ENCODE results near the gene MEX3A. TPM values are rescaled to one million over a fixed set of nuclear protein-coding genes. Genes with fewer than 3 reads are reported as not detected.
A peak's percentile ranks its signal among the peaks of the same experiment; 100 is the strongest.

Gene MEX3A
- 63.9 TPM for total RNA-seq (ENCODE audit: unreplicated experiment)
- long read RNA-seq, partial matches to known transcripts, result 0 of 3 reads
- long read RNA-seq, other reads (novel, unspliced or antisense), result 3 of 3 reads

GRCh38 chr1:156082309-156083091, at the start of gene MEX3A:
Gene MEX3A (minus strand): TSS chr1:156082465. CDS start chr1:156081998, 467 bp downstream.
- DNase-seq (ENCODE audit: low spot score), result peak; percentile 93
- Mint-ChIP-seq H3K27ac (ENCODE audit: unreplicated experiment) (peak within 1 kb of the TSS; percentile 93), H3K36me3 (ENCODE audit: low read depth, unreplicated experiment) (peaks cover 17% of the 10 kb centered on the region), H3K4me1 (ENCODE audit: unreplicated experiment) (peaks cover 65% of the 10 kb centered on the region), H3K27me3 (ENCODE audit: unreplicated experiment) (peaks cover 19% of the 10 kb centered on the region), H3K9me3 (ENCODE audit: unreplicated experiment) (no peaks in the 10 kb centered on the region), H3K4me3 (ENCODE audit: unreplicated experiment) (peak within 1 kb of the TSS; percentile 99)
- TF ChIP-seq, protein P1, sequence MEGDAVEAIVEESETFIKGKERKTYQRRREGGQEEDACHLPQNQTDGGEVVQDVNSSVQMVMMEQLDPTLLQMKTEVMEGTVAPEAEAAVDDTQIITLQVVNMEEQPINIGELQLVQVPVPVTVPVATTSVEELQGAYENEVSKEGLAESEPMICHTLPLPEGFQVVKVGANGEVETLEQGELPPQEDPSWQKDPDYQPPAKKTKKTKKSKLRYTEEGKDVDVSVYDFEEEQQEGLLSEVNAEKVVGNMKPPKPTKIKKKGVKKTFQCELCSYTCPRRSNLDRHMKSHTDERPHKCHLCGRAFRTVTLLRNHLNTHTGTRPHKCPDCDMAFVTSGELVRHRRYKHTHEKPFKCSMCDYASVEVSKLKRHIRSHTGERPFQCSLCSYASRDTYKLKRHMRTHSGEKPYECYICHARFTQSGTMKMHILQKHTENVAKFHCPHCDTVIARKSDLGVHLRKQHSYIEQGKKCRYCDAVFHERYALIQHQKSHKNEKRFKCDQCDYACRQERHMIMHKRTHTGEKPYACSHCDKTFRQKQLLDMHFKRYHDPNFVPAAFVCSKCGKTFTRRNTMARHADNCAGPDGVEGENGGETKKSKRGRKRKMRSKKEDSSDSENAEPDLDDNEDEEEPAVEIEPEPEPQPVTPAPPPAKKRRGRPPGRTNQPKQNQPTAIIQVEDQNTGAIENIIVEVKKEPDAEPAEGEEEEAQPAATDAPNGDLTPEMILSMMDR (IDR thresholded peaks at IDR 0.05; ENCODE audit: unreplicated experiment), result no peak

DNA sequence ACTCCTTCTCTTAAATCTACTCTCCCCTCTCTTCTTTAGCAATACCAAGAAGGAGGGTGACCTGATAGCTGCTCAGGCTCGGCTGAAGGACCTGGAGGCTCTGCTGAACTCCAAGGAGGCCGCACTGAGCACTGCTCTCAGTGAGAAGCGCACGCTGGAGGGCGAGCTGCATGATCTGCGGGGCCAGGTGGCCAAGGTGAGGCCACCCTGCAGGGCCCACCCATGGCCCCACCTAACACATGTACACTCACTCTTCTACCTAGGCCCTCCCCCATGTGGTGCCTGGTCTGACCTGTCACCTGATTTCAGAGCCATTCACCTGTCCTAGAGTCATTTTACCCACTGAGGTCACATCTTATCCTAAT, 48.3 kb upstream of the MEX3A start:
- H3K4me3 Mint-ChIP-seq (ENCODE audit: unreplicated experiment), result no peak overlapping the region

DNA sequence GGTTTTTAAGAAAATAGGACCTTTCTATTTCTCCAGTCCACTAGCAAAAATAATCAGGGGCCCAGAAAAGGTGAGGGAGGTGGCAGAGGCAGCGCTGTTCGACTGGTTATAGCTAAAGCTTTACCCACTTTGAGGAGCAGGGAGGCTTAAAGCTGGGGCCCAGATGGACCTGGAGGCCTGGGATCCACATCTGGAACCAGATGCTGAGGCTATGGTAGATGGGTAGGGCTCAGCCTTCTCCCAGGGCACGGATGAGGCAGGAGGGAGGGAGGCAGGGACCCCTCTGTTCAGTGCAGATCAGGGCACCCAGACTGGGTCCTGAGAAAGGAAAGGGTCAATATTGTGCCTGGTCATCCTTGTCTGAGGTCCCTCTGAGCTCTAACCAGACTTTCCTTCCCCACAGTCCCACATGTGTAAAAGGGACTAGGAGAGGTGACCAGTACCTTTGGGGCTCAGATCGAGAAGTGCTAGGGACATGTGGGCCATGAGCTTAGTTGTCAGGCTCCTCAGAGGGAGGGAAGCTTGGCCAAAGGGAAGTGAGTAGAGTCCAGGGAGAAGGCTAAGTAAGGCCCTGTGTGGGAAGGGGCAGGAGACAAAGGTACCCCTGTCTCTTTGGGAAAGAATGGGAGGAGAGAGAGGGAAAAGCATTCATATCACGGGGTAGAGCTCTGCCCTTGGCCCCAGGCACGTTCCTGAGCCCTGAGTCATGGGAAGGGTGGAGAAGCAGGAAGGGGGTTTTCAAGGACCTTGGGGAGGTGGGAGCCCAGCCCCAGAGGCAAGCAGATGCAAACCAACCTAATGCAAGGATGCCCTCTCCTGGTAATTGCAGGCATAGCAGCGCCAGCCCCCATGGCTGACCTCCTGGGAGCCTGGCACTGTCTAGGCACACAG, 47.7 kb upstream of the MEX3A start:
- TF ChIP-seq, protein P1 (IDR thresholded peaks at IDR 0.05; ENCODE audit: unreplicated experiment), result peak; percentile 85
- H3K4me1 Mint-ChIP-seq (ENCODE audit: unreplicated experiment), result peaks cover 25% of the 10 kb centered on the region
- H3K27ac Mint-ChIP-seq (ENCODE audit: unreplicated experiment), result peak overlapping the region; percentile 98
- peak; percentile 86 for DNase-seq (ENCODE audit: low spot score)
- no peaks in the 10 kb centered on the region for H3K9me3 Mint-ChIP-seq (ENCODE audit: unreplicated experiment)
- no peaks in the 10 kb centered on the region for H3K36me3 Mint-ChIP-seq (ENCODE audit: low read depth, unreplicated experiment)
- peaks cover 10% of the 10 kb centered on the region for H3K27me3 Mint-ChIP-seq (ENCODE audit: unreplicated experiment)
- peak overlapping the region; percentile 65 for H3K4me3 Mint-ChIP-seq (ENCODE audit: unreplicated experiment)

More for the DNA sequence above, 48.3 kb upstream of the MEX3A start:
- Mint-ChIP-seq H3K9me3 (ENCODE audit: unreplicated experiment) (no peaks in the 10 kb centered on the region), H3K27me3 (ENCODE audit: unreplicated experiment) (peaks cover 10% of the 10 kb centered on the region), H3K27ac (ENCODE audit: unreplicated experiment) (no peak overlapping the region), H3K4me1 (ENCODE audit: unreplicated experiment) (peaks cover 21% of the 10 kb centered on the region), H3K36me3 (ENCODE audit: low read depth, unreplicated experiment) (peaks cover 3% of the 10 kb centered on the region)
- DNase-seq (ENCODE audit: low spot score), result no peak
- TF ChIP-seq, protein P1 (IDR thresholded peaks at IDR 0.05; ENCODE audit: unreplicated experiment), result peak; percentile 56

DNA sequence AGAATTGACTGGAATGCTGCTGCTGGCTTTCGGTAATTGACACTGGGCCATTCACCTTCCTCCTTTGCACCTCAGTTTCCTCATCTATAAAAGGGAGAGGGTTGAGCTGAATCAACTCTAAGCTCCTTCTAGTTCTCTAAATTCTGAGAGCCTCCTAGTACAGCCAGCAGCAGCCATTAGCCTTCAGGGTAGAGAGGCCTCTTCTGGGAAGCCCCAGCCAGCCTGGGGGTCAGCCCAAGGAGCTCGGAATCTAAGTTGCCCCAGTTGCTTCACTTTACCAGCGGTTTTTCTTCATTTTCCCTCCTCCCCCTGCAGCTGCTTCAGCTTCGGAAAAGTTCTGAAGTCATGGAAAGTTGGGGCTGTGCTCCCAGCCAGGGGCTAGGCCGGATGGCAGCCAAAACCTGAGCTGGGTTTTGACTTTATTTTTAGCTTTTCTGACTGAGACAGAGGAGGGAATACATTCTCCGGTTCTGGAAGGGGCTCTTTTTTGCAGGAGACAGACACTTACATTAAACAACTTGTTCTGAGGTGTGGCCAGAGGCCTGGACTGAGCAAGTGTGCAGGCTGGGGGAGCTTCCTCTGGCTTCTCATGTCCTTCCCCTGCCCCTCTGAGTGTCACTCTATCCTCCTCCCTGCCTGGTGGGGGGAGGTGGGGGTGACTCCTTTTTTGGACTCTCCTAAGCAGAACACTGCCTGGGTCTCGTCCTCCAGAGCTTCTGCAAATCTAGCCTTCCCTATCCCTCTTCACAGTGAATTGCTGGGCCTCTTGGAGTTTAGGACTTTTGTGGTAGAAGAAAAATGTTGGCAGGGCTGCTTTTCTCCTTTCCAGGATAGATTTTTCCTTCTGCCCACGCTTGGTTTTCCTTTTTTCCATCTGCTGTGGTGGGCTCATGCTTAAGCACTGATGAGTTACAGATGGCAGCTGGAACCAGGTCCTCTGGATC, 46.7 kb upstream of the MEX3A start:
- H3K27ac Mint-ChIP-seq (ENCODE audit: unreplicated experiment), result peak overlapping the region; percentile 98
- H3K9me3 Mint-ChIP-seq (ENCODE audit: unreplicated experiment), result no peaks in the 10 kb centered on the region
- peaks cover 30% of the 10 kb centered on the region for H3K4me1 Mint-ChIP-seq (ENCODE audit: unreplicated experiment)
- TF ChIP-seq, protein P1 (IDR thresholded peaks at IDR 0.05; ENCODE audit: unreplicated experiment), result no peak
- H3K27me3 Mint-ChIP-seq (ENCODE audit: unreplicated experiment), result peaks cover 9% of the 10 kb centered on the region
- H3K4me3 Mint-ChIP-seq (ENCODE audit: unreplicated experiment), result no peak overlapping the region
- DNase-seq (ENCODE audit: low spot score), result no peak
- no peaks in the 10 kb centered on the region for H3K36me3 Mint-ChIP-seq (ENCODE audit: low read depth, unreplicated experiment)

Data from endothelial cell (in vitro differentiated cells).